NCI-H748 (cell line): ENCODE data around the gene ANKRD34B.

Source experiments
- DNase-seq: peaks from one replicate; lab custom pipeline; 2025; ENCODE audit not compliant: unreplicated experiment; lab: John Stamatoyannopoulos, UW

ANKRD34B gene

GRCh38 chr5:80573062-80573461, 3.0 kb upstream of the ANKRD34B start:
- DNase-seq = peak; percentile 36

GRCh38 chr5:80569086-80569960, 757 bp downstream of the ANKRD34B start:
- DNase-seq = peak; percentile 63

- no peak for DNase-seq
These were observed 1.8 kb downstream of the ANKRD34B start for GRCh38 chr5:80568251-80568650.

GRCh38 chr5:80566711-80567259, 3.3 kb downstream of the ANKRD34B start:
- DNase-seq = no peak

- DNase-seq = no peak
These were observed 4.8 kb downstream of the ANKRD34B start for GRCh38 chr5:80565330-80565729.

- no peak for DNase-seq
These were observed 10.8 kb downstream of the ANKRD34B start for GRCh38 chr5:80559244-80559643.

- DNase-seq = no peak
These were observed 15.0 kb downstream of the ANKRD34B start for GRCh38 chr5:80555099-80555498.

GRCh38 chr5:80554646-80555045, 15.4 kb downstream of the ANKRD34B start:
- DNase-seq = no peak

- no peak for DNase-seq
These were observed 28.7 kb downstream of the ANKRD34B start for GRCh38 chr5:80541392-80541791.

GRCh38 chr5:80540691-80541090, 29.4 kb downstream of the ANKRD34B start:
- DNase-seq = no peak

- DNase-seq = no peak
These were observed 53.3 kb downstream of the ANKRD34B start for GRCh38 chr5:80516826-80517225.

GRCh38 chr5:80509362-80509761, 60.7 kb downstream of the ANKRD34B start:
- DNase-seq = no peak

- no peak for DNase-seq
These were observed 61.2 kb downstream of the ANKRD34B start for GRCh38 chr5:80508844-80509243.

- DNase-seq = no peak
These were observed 62.4 kb downstream of the ANKRD34B start for GRCh38 chr5:80507663-80508062.
